Neural cell (in vitro differentiated cells): Measurements from ENCODE around the gene TRERF1. TPM values are rescaled to one million over a fixed set of nuclear protein-coding genes. Genes with fewer than 3 reads are reported as not detected.

Experiments used
- H2AFZ ChIP-seq: fragments of 200-600, 300-800 bp; sonication (generic), shearing (Covaris generic); 2 replicates; pipeline ENCODE4 v1.6.0; 2014; ENCODE audit warnings: low read depth, mild to moderate bottlenecking, antibody characterized with exemption, low read length, moderate library complexity
- H3F3A ChIP-seq: fragments of 200-600 bp; shearing (Covaris generic); 2 replicates; pipeline ENCODE4 v1.6.1; 2016; ENCODE audit warnings: mild to moderate bottlenecking, moderate library complexity, mixed read lengths, antibody characterized with exemption, low read length; ENCODE audit not compliant: insufficient read depth, poor library complexity, severe bottlenecking
- H3K27ac ChIP-seq: fragments of 200-600, 300-800 bp; sonication (generic), shearing (Covaris generic); 2 replicates; pipeline ENCODE4 v1.5.1; 2014; ENCODE audit warnings: mild to moderate bottlenecking, low read length, moderate library complexity
- H3K27me3 ChIP-seq: fragments of 300-800, 200-600 bp; sonication (generic), shearing (Covaris generic); 2 replicates; pipeline ENCODE4 v1.6.0; 2014; ENCODE audit warnings: mild to moderate bottlenecking, low read depth, low read length, moderate library complexity; ENCODE audit not compliant: insufficient read depth
- H3K36me3 ChIP-seq: fragments of 300-800, 200-600 bp; sonication (generic), shearing (Covaris generic); 2 replicates; pipeline ENCODE4 v1.5.1; 2014; ENCODE audit warnings: mild to moderate bottlenecking, antibody characterized with exemption, low read length, moderate library complexity; ENCODE audit not compliant: insufficient read depth
- H3K4me2 ChIP-seq: fragments of 300-800, 200-600 bp; sonication (generic), shearing (Covaris generic); 2 replicates; pipeline ENCODE4 v1.6.0; 2014; ENCODE audit warnings: mild to moderate bottlenecking, low read length
- H3K4me3 ChIP-seq: fragments of 300-800, 200-600 bp; sonication (generic), shearing (Covaris generic); 2 replicates; pipeline ENCODE4 v1.5.1; 2014; ENCODE audit warnings: mild to moderate bottlenecking, low read length, moderate library complexity
- H3K79me2 ChIP-seq: fragments of 200-600 bp; shearing (Covaris generic); replicated peaks from 2 replicates; pipeline ENCODE4 v1.6.0; 2014; ENCODE audit warnings: mild to moderate bottlenecking, low read length, moderate library complexity; ENCODE audit not compliant: insufficient read depth
- H3K9ac ChIP-seq: fragments of 300-800, 200-600 bp; sonication (generic), shearing (Covaris generic); 2 replicates; pipeline ENCODE4 v1.6.1; 2016; ENCODE audit warnings: mild to moderate bottlenecking, low read length, mixed read lengths
- H3K9me2 ChIP-seq: fragments of 200-600 bp; shearing (Covaris generic); 2 replicates; pipeline ENCODE4 v1.6.1; 2016; ENCODE audit warnings: mild to moderate bottlenecking, low read length, mixed read lengths; ENCODE audit not compliant: insufficient read depth
- H3K9me3 ChIP-seq: fragments of 200-600, 300-800 bp; sonication (generic), shearing (Covaris generic); 2 replicates; pipeline ENCODE4 v1.6.1; 2016; ENCODE audit warnings: mild to moderate bottlenecking, mixed run types, low read length, moderate library complexity, mixed read lengths
- H4K20me1 ChIP-seq: fragments of 200-600 bp; shearing (Covaris generic); 2 replicates; pipeline ENCODE4 v1.6.1; 2016; ENCODE audit warnings: mild to moderate bottlenecking, mixed run types; ENCODE audit not compliant: insufficient read depth
- EP300 ChIP-seq: fragments of 450-650 bp; conservative IDR thresholded peaks from 2 replicates; pipeline ENCODE4 v1.6.1; 2014; ENCODE audit warnings: antibody characterized with exemption, mild to moderate bottlenecking, moderate library complexity; ENCODE audit not compliant: poor library complexity, severe bottlenecking
- EZH2 ChIP-seq: fragments of 200-600, 300-800 bp; shearing (Covaris generic), sonication (generic); IDR thresholded peaks from 2 replicates; pipeline ENCODE4 v1.6.1; 2014; ENCODE audit warnings: antibody characterized with exemption, low read length, borderline replicate concordance, mild to moderate bottlenecking; ENCODE audit not compliant: insufficient read depth, poor library complexity, severe bottlenecking
- MXI1 ChIP-seq: fragments of 450-650 bp; conservative IDR thresholded peaks from 2 replicates; pipeline ENCODE4 v1.6.1; 2014; ENCODE audit warnings: antibody characterized with exemption, mild to moderate bottlenecking; ENCODE audit not compliant: poor library complexity, severe bottlenecking
- POLR2AphosphoS5 ChIP-seq: IDR thresholded peaks from 2 replicates; pipeline ENCODE4 v1.6.1; 2012
- RAD21 ChIP-seq: fragments of 450-650 bp; conservative IDR thresholded peaks from 2 replicates; pipeline ENCODE4 v1.6.1; 2014; ENCODE audit warnings: antibody characterized with exemption, mild to moderate bottlenecking, moderate library complexity
- REST ChIP-seq: IDR thresholded peaks from 2 replicates; pipeline ENCODE4 v1.6.1; 2012; ENCODE audit warnings: borderline replicate concordance
- SMC3 ChIP-seq: fragments of 450-650 bp; conservative IDR thresholded peaks from 2 replicates; pipeline ENCODE4 v1.6.1; 2014; ENCODE audit warnings: antibody characterized with exemption, mild to moderate bottlenecking, moderate library complexity; ENCODE audit not compliant: poor library complexity
- TAF1 ChIP-seq: IDR thresholded peaks from 2 replicates; pipeline ENCODE4 v1.6.1; 2012; ENCODE audit warnings: low read depth
- polyA plus RNA-seq: library from polyadenylated mRNA; depleted of rRNA; stranded (reverse); fragments of >200 nt; gene quantifications from 2 replicates; pipeline ENCODE4 v1.2.3, GENCODE V29; 2014
- TF ChIP-seq, protein P1 (sequence below): fragments of 450-650 bp; IDR thresholded peaks from 2 replicates; pipeline ENCODE4 v1.5.1; 2014; ENCODE audit warnings: antibody characterized with exemption, mild to moderate bottlenecking, moderate library complexity; ENCODE audit not compliant: poor library complexity, severe bottlenecking

The TRERF1 gene
- polyA plus RNA-seq, 1 donor from 2014 or later: 4.5 TPM

DNA sequence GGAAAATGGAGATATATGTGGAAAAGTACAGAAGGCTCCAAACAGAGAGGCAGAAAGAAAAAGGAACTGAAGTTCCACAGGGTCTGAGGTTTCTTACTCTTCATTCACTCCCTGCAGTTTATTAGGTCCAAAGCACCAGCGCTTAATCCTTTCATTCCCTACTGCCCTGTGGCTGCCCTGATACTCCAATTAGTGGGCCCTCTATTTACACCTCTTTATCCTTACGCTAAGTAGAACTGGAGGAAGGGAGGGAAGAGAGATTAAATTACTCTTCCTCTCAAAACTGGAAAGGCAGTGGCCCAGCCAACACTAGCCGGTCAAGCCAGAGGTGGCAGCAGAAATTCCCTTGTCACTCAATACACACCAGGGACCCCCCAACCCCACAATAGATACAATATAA, 20.4 kb downstream of the TRERF1 start:
- no peaks in the 10 kb centered on the region for H4K20me1 ChIP-seq
- peaks cover 8% of the 10 kb centered on the region for H3K36me3 ChIP-seq
- TF ChIP-seq POLR2AphosphoS5 (no peak), RAD21 (no peak), EP300 (no peak), MXI1 (no peak), TAF1 (no peak), SMC3 (no peak), EZH2 (no peak), REST (no peak)
- TF ChIP-seq, protein P1, sequence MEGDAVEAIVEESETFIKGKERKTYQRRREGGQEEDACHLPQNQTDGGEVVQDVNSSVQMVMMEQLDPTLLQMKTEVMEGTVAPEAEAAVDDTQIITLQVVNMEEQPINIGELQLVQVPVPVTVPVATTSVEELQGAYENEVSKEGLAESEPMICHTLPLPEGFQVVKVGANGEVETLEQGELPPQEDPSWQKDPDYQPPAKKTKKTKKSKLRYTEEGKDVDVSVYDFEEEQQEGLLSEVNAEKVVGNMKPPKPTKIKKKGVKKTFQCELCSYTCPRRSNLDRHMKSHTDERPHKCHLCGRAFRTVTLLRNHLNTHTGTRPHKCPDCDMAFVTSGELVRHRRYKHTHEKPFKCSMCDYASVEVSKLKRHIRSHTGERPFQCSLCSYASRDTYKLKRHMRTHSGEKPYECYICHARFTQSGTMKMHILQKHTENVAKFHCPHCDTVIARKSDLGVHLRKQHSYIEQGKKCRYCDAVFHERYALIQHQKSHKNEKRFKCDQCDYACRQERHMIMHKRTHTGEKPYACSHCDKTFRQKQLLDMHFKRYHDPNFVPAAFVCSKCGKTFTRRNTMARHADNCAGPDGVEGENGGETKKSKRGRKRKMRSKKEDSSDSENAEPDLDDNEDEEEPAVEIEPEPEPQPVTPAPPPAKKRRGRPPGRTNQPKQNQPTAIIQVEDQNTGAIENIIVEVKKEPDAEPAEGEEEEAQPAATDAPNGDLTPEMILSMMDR: no peak
- no peak overlapping the region for H3K4me2 ChIP-seq
- no peak overlapping the region for H2AFZ ChIP-seq
- H3K27ac ChIP-seq: no peak overlapping the region
- peaks cover 6% of the 10 kb centered on the region for H3K79me2 ChIP-seq
- H3K9me3 ChIP-seq: peaks cover 9% of the 10 kb centered on the region
- no peaks in the 10 kb centered on the region for H3F3A ChIP-seq
- H3K4me3 ChIP-seq: no peak overlapping the region
- H3K27me3 ChIP-seq: no peaks in the 10 kb centered on the region
- H3K9ac ChIP-seq: no peak overlapping the region
- no peaks in the 10 kb centered on the region for H3K9me2 ChIP-seq

DNA sequence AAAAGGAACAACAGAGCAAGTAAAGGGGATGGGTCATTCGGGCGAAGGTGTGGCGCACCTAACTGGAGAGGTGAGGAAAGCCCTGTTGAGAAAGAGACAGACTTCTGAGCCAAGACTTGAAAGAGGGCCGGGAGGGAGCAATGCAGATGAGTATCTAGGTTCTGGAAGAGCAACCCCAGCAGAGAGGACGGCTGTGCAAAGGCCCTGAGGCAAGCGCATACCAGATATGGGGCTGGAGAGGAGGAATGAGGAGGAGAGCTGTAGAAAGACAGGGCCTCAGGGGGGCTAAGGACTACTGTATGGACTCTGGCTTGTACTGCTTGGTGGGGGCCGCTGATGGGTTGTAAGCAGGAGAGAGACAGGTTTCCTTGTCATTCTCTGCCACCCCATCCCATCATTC, 21.9 kb downstream of the TRERF1 start:
- H2AFZ ChIP-seq: no peak overlapping the region
- no peaks in the 10 kb centered on the region for H4K20me1 ChIP-seq
- H3K36me3 ChIP-seq: peaks cover 8% of the 10 kb centered on the region
- H3K27ac ChIP-seq: no peak overlapping the region
- peaks cover 6% of the 10 kb centered on the region for H3K79me2 ChIP-seq
- no peaks in the 10 kb centered on the region for H3K9me2 ChIP-seq
- no peak overlapping the region for H3K4me3 ChIP-seq
- peaks cover 9% of the 10 kb centered on the region for H3K9me3 ChIP-seq
- no peak overlapping the region for H3K4me2 ChIP-seq
- H3F3A ChIP-seq: no peaks in the 10 kb centered on the region
- TF ChIP-seq MXI1 (no peak), EP300 (no peak), SMC3 (no peak), POLR2AphosphoS5 (no peak), RAD21 (no peak), REST (no peak), TAF1 (no peak)
- TF ChIP-seq, protein P1: no peak
- no peak overlapping the region for H3K9ac ChIP-seq
- H3K27me3 ChIP-seq: no peaks in the 10 kb centered on the region
